OCI-LY3 (cell line): ENCODE data around the gene DENND1A.

Experiments
- H2AFZ ChIP-seq: fragments of 200-600, 300-600 bp; shearing (Covaris generic); 2 replicates; pipeline ENCODE4 v1.6.0; 2014; ENCODE audit warnings: antibody characterized with exemption, low read depth, low read length
- H3K27ac ChIP-seq: fragments of 200-600, 300-600 bp; sonication (generic); 2 replicates; pipeline ENCODE4 v1.5.1; 2014; ENCODE audit warnings: mild to moderate bottlenecking, low read length, moderate library complexity, mixed read lengths
- H3K27me3 ChIP-seq: fragments of 200-600, 300-600 bp; sonication (generic); 2 replicates; pipeline ENCODE4 v1.6.1; 2014; ENCODE audit warnings: low read depth, low read length, mixed read lengths
- H3K36me3 ChIP-seq: fragments of 200-600, 300-600 bp; sonication (generic); replicated peaks from 2 replicates; pipeline ENCODE3; 2014; ENCODE audit warnings: low read depth, low read length, mixed read lengths
- H3K4me1 ChIP-seq: fragments of 300-600, 200-600 bp; sonication (generic); 2 replicates; pipeline ENCODE4 v1.6.1; 2014; ENCODE audit warnings: low read length, mixed read lengths
- H3K4me2 ChIP-seq: fragments of 200-600, 300-600 bp; sonication (generic); 2 replicates; pipeline ENCODE4 v1.6.1; 2014; ENCODE audit warnings: low read length, mixed read lengths
- H3K4me3 ChIP-seq: fragments of 300-600, 200-600 bp; sonication (generic); 2 replicates; pipeline ENCODE4 v1.5.1; 2014; ENCODE audit warnings: antibody characterized with exemption, mild to moderate bottlenecking, low read length, moderate library complexity
- H3K79me2 ChIP-seq: fragments of 300-600, 200-600 bp; shearing (Covaris generic); 2 replicates; pipeline ENCODE4 v1.6.1; 2014; ENCODE audit warnings: mild to moderate bottlenecking, low read length, mixed read lengths
- H3K9ac ChIP-seq: fragments of 300-600, 200-600 bp; shearing (Covaris generic); 2 replicates; pipeline ENCODE4 v1.6.0; 2014; ENCODE audit warnings: mild to moderate bottlenecking, low read length, moderate library complexity
- H3K9me3 ChIP-seq: fragments of 200-600, 300-600 bp; shearing (Covaris generic); 2 replicates; pipeline ENCODE4 v1.6.1; 2014; ENCODE audit warnings: low read length, mixed read lengths; ENCODE audit not compliant: insufficient read depth
- H4K20me1 ChIP-seq: fragments of 200-600, 300-600 bp; sonication (generic); 2 replicates; pipeline ENCODE4 v1.6.1; 2016; ENCODE audit warnings: low read length, mixed read lengths; ENCODE audit not compliant: insufficient read depth
- CTCF ChIP-seq: fragments of 200-600, 300-600 bp; sonication (generic); IDR thresholded peaks from 2 replicates; pipeline ENCODE4 v1.5.1; 2014; ENCODE audit warnings: antibody characterized with exemption, low read length, low read depth
- EZH2phosphoT487 ChIP-seq: fragments of 200-600 bp; shearing (Covaris generic); IDR thresholded peaks from 2 replicates; pipeline ENCODE4 v1.6.1; 2018; ENCODE audit warnings: antibody characterized with exemption, mixed run types, low read depth

Gene DENND1A

GRCh38 chr9:123835821-123836220 is 94.1 kb downstream of the DENND1A start:
- Histone ChIP-seq H3K4me2 (peak overlapping the region; percentile 72), H3K27ac (no peak overlapping the region)
- TF ChIP-seq CTCF, result no peak

GRCh38 chr9:123834889-123835562 is 94.9 kb downstream of the DENND1A start:
- Histone ChIP-seq H4K20me1 (peaks cover 80% of the 10 kb centered on the region), H3K36me3 (peaks cover 24% of the 10 kb centered on the region), H3K9ac (no peak overlapping the region), H3K27me3 (peaks cover 9% of the 10 kb centered on the region), H3K9me3 (peaks cover under 1% of the 10 kb centered on the region; the same call in 1 of the 2 replicates), H2AFZ (no peak overlapping the region), H3K4me2 (peak overlapping the region; percentile 72), H3K4me1 (peaks cover 24% of the 10 kb centered on the region), H3K4me3 (peak overlapping the region; percentile 55), H3K79me2 (peaks cover 68% of the 10 kb centered on the region), H3K27ac (peak overlapping the region; percentile 8; the same call in 1 of the 2 replicates)
- no peak for TF ChIP-seq CTCF
- no peak for TF ChIP-seq EZH2phosphoT487

More at GRCh38 chr9:123835821-123836220, 94.1 kb downstream of the DENND1A start:
- no peaks in the 10 kb centered on the region for H3K9me3 ChIP-seq
- no peak overlapping the region for H2AFZ ChIP-seq
- no peak overlapping the region for H3K9ac ChIP-seq
- H3K79me2 ChIP-seq, result peaks cover 76% of the 10 kb centered on the region
- H4K20me1 ChIP-seq, result peaks cover 84% of the 10 kb centered on the region
- peaks cover 24% of the 10 kb centered on the region for H3K4me1 ChIP-seq
- peaks cover 9% of the 10 kb centered on the region for H3K27me3 ChIP-seq
- peak overlapping the region; percentile 55; the same call in 1 of the 2 replicates for H3K4me3 ChIP-seq
- H3K36me3 ChIP-seq, result peaks cover 21% of the 10 kb centered on the region

GRCh38 chr9:123834218-123834888 is 95.6 kb downstream of the DENND1A start:
- peaks cover 30% of the 10 kb centered on the region for H3K36me3 ChIP-seq
- H3K27ac ChIP-seq, result no peak overlapping the region
- peaks cover 65% of the 10 kb centered on the region for H3K79me2 ChIP-seq
- peak overlapping the region; percentile 72 for H3K4me2 ChIP-seq
- peak overlapping the region; percentile 55 for H3K4me3 ChIP-seq
- no peak overlapping the region for H2AFZ ChIP-seq
- TF ChIP-seq EZH2phosphoT487, result no peak
- no peak for TF ChIP-seq CTCF
- peaks cover 24% of the 10 kb centered on the region for H3K4me1 ChIP-seq
- peaks cover 76% of the 10 kb centered on the region for H4K20me1 ChIP-seq
- H3K9ac ChIP-seq, result no peak overlapping the region
- H3K27me3 ChIP-seq, result peaks cover 9% of the 10 kb centered on the region
- peaks cover 7% of the 10 kb centered on the region; the same call in 1 of the 2 replicates for H3K9me3 ChIP-seq

GRCh38 chr9:123832858-123833650 is 96.9 kb downstream of the DENND1A start:
- Histone ChIP-seq H3K4me2 (no peak overlapping the region), H3K79me2 (peaks cover 64% of the 10 kb centered on the region), H3K9ac (no peak overlapping the region), H3K27ac (no peak overlapping the region), H3K36me3 (peaks cover 43% of the 10 kb centered on the region), H3K27me3 (peaks cover 9% of the 10 kb centered on the region), H3K4me3 (no peak overlapping the region), H3K9me3 (peaks cover 19% of the 10 kb centered on the region), H3K4me1 (peaks cover 24% of the 10 kb centered on the region), H2AFZ (no peak overlapping the region), H4K20me1 (peaks cover 69% of the 10 kb centered on the region)
- TF ChIP-seq EZH2phosphoT487 (no peak), CTCF (no peak)
